Measurements from ENCODE around the gene EPN1. TPM values are rescaled to one million over a fixed set of nuclear protein-coding genes. Genes with fewer than 3 reads are reported as not detected.

EPN1 gene
- total RNA-seq, 2 donors from 2014 or later: 148 to 149 TPM

DNA sequence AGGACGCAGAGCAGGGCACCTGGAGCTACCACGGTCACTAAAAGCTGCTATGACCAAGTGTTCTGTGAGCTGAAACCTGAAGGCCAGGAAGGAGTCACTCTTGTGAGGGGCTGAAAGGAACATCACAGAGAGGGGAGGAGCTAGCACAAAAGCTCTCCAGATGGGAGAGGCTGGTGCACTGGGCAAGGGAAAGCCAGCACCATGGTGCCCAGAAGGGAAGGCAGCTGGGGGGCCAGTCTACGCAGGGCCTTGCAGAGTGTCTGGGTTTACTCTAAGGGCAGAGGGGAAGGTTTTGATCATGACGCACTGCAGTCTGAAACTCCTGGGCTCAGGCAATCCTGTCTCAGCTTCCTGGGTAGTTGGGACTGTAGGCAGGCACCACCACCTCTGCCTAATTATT lies 38.3 kb upstream of the EPN1 start:
- H3K9ac ChIP-seq (ENCODE audit: extremely low read depth, low read length, poor library complexity, severe bottlenecking): no peak overlapping the region
- H3K4me1 Mint-ChIP-seq: peaks cover 23% of the 10 kb centered on the region

DNA sequence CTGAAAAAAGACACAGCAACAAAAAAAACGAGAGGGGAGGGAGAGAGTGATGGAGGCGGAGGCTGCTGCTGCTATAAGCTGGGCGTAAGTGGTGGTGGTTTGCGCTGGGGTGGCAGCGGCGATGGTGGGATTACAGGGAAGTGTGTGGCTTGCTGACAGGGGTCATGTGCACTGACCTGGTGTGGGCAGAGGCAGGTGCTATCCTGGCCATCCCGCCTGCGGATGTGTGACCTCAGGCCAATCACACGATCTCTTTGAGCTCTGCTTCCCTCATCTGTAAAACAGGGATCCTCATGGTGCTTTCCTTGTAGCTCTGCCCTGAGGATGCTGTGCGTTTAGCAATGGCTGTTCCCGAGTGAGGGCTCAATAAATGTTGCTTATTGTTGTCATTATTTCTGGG lies 37.5 kb upstream of the EPN1 start:
- H3K4me1 Mint-ChIP-seq: peaks cover 26% of the 10 kb centered on the region
- H3K4me3 Mint-ChIP-seq: no peak overlapping the region
- H3K27ac Mint-ChIP-seq: no peak overlapping the region
- no peaks in the 10 kb centered on the region for H3K27me3 ChIP-seq (ENCODE audit: control insufficient read depth, insufficient read depth, low read length, poor library complexity, severe bottlenecking)
- H3K9ac ChIP-seq (ENCODE audit: extremely low read depth, low read length, poor library complexity, severe bottlenecking): no peak overlapping the region
- H3K36me3 Mint-ChIP-seq (ENCODE audit: low read depth): peaks cover 18% of the 10 kb centered on the region
- H3K4me1 ChIP-seq (ENCODE audit: control insufficient read depth, insufficient read depth, low read length): no peaks in the 10 kb centered on the region
- no peaks in the 10 kb centered on the region for H3K9me3 ChIP-seq (ENCODE audit: control insufficient read depth, low read length)
- no peaks in the 10 kb centered on the region for H3K27me3 Mint-ChIP-seq (ENCODE audit: insufficient read depth)
- 86 to 87% methylated on average over 11 of the region's 11 CpGs for WGBS, 2 experiments (ENCODE audit: insufficient coverage in 1 of 2, insufficient read length in 1 of 2)
- no peak overlapping the region for H3K4me3 ChIP-seq (ENCODE audit: low read length)
- TF ChIP-seq, protein P1, sequence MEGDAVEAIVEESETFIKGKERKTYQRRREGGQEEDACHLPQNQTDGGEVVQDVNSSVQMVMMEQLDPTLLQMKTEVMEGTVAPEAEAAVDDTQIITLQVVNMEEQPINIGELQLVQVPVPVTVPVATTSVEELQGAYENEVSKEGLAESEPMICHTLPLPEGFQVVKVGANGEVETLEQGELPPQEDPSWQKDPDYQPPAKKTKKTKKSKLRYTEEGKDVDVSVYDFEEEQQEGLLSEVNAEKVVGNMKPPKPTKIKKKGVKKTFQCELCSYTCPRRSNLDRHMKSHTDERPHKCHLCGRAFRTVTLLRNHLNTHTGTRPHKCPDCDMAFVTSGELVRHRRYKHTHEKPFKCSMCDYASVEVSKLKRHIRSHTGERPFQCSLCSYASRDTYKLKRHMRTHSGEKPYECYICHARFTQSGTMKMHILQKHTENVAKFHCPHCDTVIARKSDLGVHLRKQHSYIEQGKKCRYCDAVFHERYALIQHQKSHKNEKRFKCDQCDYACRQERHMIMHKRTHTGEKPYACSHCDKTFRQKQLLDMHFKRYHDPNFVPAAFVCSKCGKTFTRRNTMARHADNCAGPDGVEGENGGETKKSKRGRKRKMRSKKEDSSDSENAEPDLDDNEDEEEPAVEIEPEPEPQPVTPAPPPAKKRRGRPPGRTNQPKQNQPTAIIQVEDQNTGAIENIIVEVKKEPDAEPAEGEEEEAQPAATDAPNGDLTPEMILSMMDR (conservative IDR thresholded peaks at IDR 0.05): no peak
- H3K9me3 Mint-ChIP-seq: peaks cover 5% of the 10 kb centered on the region
- no peak overlapping the region for H3K27ac ChIP-seq (ENCODE audit: low read depth, low read length)
- DNase-seq: no peak
- H3K36me3 ChIP-seq (ENCODE audit: control insufficient read depth, insufficient read depth, low read length): peaks cover 4% of the 10 kb centered on the region

More for the DNA sequence above, 38.3 kb upstream of the EPN1 start:
- Histone ChIP-seq H3K4me3 (ENCODE audit: low read length) (peak overlapping the region; percentile 93), H3K27me3 (ENCODE audit: control insufficient read depth, insufficient read depth, low read length, poor library complexity, severe bottlenecking) (no peaks in the 10 kb centered on the region), H3K36me3 (ENCODE audit: control insufficient read depth, insufficient read depth, low read length) (peaks cover 4% of the 10 kb centered on the region), H3K9me3 (ENCODE audit: control insufficient read depth, low read length) (no peaks in the 10 kb centered on the region), H3K27ac (ENCODE audit: low read depth, low read length) (no peak overlapping the region), H3K4me1 (ENCODE audit: control insufficient read depth, insufficient read depth, low read length) (no peaks in the 10 kb centered on the region)
- no peak for DNase-seq
- Mint-ChIP-seq H3K4me3 (peak overlapping the region; percentile 96), H3K9me3 (peaks cover 5% of the 10 kb centered on the region), H3K36me3 (ENCODE audit: low read depth) (peaks cover 18% of the 10 kb centered on the region), H3K27me3 (ENCODE audit: insufficient read depth) (no peaks in the 10 kb centered on the region), H3K27ac (peak overlapping the region; percentile 99)
- TF ChIP-seq, protein P1 (conservative IDR thresholded peaks at IDR 0.05): no peak
- 91 to 98% methylated on average over 4 of the region's 4 CpGs for WGBS, 2 experiments (ENCODE audit: insufficient coverage in 1 of 2, insufficient read length in 1 of 2)

DNA sequence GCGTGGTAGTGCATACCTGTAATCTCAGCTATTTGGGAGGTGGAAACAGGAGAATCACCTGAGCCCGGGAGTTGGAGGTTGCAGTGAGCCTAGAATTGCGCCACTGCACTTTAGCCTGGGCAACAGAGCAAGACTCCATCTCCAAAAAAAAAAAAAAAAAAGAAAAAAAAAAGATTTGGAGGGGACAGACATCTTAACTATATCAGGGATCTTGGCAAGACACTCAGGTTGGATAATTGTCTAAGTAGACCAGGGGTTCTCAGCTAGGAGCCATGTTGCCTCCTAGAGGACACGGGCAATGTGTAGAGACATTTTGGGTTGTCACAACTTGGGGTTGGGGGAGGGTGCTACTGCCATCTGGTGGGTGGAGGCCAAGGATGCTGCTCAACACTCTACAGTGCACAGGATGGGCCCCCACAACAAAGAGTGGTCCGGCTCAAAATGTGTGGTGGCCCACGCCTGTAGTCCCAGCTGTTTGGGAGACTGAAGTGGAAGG lies 36.1 kb upstream of the EPN1 start:
- H3K4me1 Mint-ChIP-seq: peaks cover 32% of the 10 kb centered on the region
- H3K9ac ChIP-seq (ENCODE audit: extremely low read depth, low read length, poor library complexity, severe bottlenecking): no peak overlapping the region
- peaks cover 4% of the 10 kb centered on the region for H3K36me3 ChIP-seq (ENCODE audit: control insufficient read depth, insufficient read depth, low read length)
- H3K27me3 Mint-ChIP-seq (ENCODE audit: insufficient read depth): no peaks in the 10 kb centered on the region
- peak; percentile 81 for DNase-seq
- no peak overlapping the region for H3K27ac ChIP-seq (ENCODE audit: low read depth, low read length)
- H3K4me1 ChIP-seq (ENCODE audit: control insufficient read depth, insufficient read depth, low read length): no peaks in the 10 kb centered on the region
- H3K36me3 Mint-ChIP-seq (ENCODE audit: low read depth): peaks cover 19% of the 10 kb centered on the region
- no peak overlapping the region for H3K27ac Mint-ChIP-seq
- H3K27me3 ChIP-seq (ENCODE audit: control insufficient read depth, insufficient read depth, low read length, poor library complexity, severe bottlenecking): no peaks in the 10 kb centered on the region
- no peaks in the 10 kb centered on the region for H3K9me3 ChIP-seq (ENCODE audit: control insufficient read depth, low read length)
- no peak overlapping the region for H3K4me3 ChIP-seq (ENCODE audit: low read length)
- peaks cover 5% of the 10 kb centered on the region for H3K9me3 Mint-ChIP-seq
- WGBS, 2 experiments (ENCODE audit: insufficient coverage in 1 of 2, insufficient read length in 1 of 2): 86 to 91% methylated on average over 5 to 6 of the region's 6 CpGs
- TF ChIP-seq, protein P1 (conservative IDR thresholded peaks at IDR 0.05): peak; percentile 71
- H3K4me3 Mint-ChIP-seq: no peak overlapping the region
